IMR-90 (cell line): Measurements from ENCODE around the gene RCC1.
"Not testable (repeated sequence)": the region's sequence is repeated elsewhere in the genome, so short reads cannot be mapped to it uniquely, and the experiment has no call there.

ENCODE experiments used
- CEBPB ChIP-seq: IDR thresholded peaks from 2 replicates; pipeline ENCODE4 v1.6.1; 2012; ENCODE audit warnings: low read depth, low read length, improper control_type of control experiment
- CHD1 ChIP-seq: IDR thresholded peaks from 2 replicates; pipeline ENCODE4 v1.6.1; 2012; ENCODE audit warnings: low read depth, low read length, improper control_type of control experiment
- MXI1 ChIP-seq: IDR thresholded peaks from 2 replicates; pipeline ENCODE4 v1.6.1; 2012; ENCODE audit warnings: low read depth, mild to moderate bottlenecking, low read length, moderate library complexity, borderline replicate concordance
- POLR2A ChIP-seq: IDR thresholded peaks from 2 replicates; pipeline ENCODE4 v1.6.1; 2012; ENCODE audit warnings: mild to moderate bottlenecking, low read depth, low read length
- RFX5 ChIP-seq: IDR thresholded peaks from 2 replicates; pipeline ENCODE4 v1.8.0; 2012; ENCODE audit warnings: low read depth, mild to moderate bottlenecking, low read length, moderate library complexity
- TF ChIP-seq, protein P1 (sequence below): conservative IDR thresholded peaks from 2 replicates; pipeline ENCODE4 v1.5.1; 2012; ENCODE audit warnings: mild to moderate bottlenecking, low read depth, low read length, improper control_type of control experiment

DNA sequence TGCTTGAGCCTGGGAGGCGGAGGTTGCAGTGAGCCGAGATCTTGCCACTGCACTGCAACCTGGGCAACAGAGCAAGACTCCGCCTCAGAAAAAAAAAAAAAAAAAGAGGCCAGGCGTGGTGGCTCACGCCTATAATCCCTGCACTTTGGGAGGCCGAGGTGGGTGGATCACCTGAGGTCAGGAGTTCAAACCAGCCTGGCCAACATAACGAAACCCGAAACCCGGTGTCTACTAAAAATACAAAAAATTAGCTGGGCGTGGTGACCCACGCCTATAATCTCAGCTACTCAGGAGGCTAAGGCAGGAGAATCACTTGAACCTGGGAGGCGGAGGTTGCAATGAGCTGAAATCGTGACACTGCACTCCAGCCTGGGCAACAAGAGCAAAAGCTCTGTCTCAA, 26.3 kb upstream of the RCC1 start:
- TF ChIP-seq, protein P1, sequence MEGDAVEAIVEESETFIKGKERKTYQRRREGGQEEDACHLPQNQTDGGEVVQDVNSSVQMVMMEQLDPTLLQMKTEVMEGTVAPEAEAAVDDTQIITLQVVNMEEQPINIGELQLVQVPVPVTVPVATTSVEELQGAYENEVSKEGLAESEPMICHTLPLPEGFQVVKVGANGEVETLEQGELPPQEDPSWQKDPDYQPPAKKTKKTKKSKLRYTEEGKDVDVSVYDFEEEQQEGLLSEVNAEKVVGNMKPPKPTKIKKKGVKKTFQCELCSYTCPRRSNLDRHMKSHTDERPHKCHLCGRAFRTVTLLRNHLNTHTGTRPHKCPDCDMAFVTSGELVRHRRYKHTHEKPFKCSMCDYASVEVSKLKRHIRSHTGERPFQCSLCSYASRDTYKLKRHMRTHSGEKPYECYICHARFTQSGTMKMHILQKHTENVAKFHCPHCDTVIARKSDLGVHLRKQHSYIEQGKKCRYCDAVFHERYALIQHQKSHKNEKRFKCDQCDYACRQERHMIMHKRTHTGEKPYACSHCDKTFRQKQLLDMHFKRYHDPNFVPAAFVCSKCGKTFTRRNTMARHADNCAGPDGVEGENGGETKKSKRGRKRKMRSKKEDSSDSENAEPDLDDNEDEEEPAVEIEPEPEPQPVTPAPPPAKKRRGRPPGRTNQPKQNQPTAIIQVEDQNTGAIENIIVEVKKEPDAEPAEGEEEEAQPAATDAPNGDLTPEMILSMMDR: not testable (repeated sequence)
- not testable (repeated sequence) for TF ChIP-seq POLR2A, MXI1, CEBPB, RFX5, CHD1
